Measurements from ENCODE around the gene UGT1A7. TPM values are rescaled to one million over a fixed set of nuclear protein-coding genes. Genes with fewer than 3 reads are reported as not detected.
"Not testable (repeated sequence)": the region's sequence is repeated elsewhere in the genome, so short reads cannot be mapped to it uniquely, and the experiment has no call there.

UGT1A7 gene
- not detected in 2 replicates for total RNA-seq (2014; rRNA removed; shearing (Covaris generic))

DNA sequence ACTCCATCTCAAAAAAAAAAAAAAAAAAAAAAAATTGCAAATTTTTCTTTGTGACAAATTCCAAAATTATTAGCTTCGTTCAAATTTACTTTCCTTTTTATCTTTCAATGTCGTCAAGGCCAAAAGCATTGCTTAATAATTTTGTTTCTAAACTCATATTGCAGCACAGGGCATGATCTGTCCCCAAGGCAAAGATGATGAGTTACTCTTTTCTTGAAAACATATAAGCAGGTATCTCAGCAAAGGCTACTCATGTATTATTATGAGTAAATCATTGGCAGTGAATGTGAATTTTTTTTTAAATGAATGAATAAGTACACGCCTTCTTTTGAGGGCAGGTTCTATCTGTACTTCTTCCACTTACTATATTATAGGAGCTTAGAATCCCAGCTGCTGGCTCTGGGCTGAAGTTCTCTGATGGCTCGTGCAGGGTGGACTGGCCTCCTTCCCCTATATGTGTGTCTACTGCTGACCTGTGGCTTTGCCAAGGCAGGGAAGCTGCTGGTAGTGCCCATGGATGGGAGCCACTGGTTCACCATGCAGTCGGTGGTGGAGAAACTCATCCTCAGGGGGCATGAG, at the start of gene UGT1A7:
Gene UGT1A7, plus strand, starts transcription at position 381 of the 579 bp plus-strand sequence. Its CDS starts 37 bp downstream, at position 418.
- DNase-seq (ENCODE audit: low read depth) = no peak

DNA sequence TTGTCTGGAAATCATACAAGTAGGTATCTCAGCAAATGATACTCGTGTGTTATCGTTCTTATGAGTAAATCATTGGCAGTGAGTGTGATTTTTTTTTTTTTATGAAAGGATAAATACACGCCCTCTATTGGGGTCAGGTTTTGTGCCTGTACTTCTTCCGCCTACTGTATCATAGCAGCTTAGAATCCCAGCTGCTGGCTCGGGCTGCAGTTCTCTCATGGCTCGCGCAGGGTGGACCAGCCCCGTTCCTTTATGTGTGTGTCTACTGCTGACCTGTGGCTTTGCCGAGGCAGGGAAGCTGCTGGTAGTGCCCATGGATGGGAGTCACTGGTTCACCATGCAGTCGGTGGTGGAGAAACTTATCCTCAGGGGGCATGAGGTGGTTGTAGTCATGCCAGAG, 45.4 kb upstream of the UGT1A7 start, which contains the start of gene UGT1A10:
Gene UGT1A10, plus strand, starts transcription at position 143 of the 400 bp plus-strand sequence. Its CDS starts 75 bp downstream, at position 218.
- not testable (repeated sequence) for DNase-seq (ENCODE audit: low read depth)

DNA sequence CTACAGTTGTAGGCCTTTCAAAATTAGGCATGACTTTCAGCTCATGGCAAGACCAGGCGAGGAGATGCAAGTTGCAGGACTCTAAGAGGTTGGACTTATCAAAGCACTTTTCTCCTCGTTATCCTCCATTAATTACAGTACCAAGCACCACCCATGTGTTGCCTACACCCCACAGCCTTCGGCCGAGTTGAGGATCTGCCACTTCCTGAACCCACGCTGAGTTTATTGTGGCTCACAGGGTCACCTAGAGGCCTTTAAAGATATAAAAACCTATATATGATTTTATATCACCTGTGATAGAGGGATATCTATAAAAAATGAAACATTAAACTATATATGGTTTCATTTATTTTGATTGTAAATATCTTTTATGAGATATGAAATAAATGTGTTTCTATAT, 42.9 kb upstream of the UGT1A7 start:
- DNase-seq (ENCODE audit: low read depth) = no peak

DNA sequence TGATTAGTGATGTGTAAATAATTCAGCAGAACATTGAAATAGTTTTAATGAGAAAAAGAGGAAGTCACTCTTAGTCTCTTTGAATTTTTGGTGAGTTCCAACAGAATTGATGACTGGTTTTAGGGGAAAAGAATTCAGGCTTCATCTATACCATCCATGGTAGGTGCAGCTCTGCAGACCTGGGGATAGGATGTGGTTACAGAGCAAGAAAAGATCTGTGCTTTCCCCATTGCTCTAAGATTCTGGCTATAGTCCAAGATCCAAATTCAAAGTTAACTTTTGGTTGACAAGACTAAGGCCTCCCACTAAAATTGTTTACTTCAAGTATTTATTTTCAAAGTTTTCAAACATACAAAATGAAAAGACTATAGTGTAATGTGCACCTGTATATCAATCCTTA, 41.8 kb upstream of the UGT1A7 start:
- no peak for DNase-seq (ENCODE audit: low read depth)

DNA sequence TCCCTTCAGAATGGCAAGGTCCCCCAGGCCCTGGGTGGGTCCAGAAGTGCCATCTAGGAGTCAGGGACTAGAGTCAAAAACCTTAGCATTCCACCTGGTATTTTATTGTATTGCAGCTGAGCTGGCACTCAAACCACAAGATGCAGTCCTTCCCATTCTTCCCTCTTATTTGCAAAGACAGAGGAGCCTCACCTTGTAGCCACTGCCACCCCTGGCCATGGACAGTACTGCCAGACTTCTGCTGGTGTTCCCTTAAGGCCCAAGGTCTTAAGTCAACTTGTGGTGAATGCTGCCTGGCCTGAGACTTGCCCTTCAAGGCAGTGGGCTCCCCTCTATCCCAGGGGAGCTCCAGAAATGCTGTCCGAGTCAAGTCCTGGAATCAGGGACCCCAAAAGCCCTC, 38.6 kb upstream of the UGT1A7 start:
- peak; percentile 19 for DNase-seq (ENCODE audit: low read depth)

DNA sequence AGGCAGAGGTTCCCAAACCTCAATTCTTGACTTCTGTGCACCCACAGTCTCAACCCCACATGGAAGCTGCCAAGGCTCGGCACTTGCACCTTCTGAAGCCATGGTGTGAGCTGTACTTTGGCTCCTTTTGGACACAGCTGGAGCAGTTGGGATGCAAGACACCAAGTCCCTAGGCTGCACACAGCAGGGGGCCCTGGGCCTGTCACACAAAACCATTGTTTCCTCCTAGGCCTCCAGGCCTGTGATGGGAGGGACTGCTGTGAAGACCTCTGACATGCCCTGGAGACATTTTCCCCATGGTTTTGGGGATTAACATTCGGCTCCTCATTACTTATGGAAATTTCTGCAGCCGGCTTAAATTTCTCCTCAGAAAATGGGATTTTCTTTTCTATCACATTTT, 35.7 kb upstream of the UGT1A7 start:
- DNase-seq (ENCODE audit: low read depth) = not testable (repeated sequence)

DNA sequence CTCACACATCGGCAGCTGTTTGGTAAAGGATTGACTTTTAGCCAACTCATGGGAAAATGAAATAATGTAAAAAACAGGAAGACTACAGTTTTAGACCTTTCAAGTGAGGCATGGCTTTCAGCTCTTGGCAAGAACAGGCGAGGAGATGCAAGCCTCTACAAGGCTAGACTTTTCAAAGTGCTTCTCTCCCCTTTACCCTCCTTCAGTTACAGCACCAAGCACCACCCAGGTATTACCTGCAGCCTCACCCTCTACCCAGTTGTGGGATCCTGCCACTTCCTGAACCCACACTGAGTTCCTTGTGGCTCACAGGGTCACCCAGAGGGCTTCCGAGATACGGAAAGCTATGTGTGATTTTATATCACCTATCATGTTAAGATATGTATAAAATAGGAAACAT, 30.7 kb upstream of the UGT1A7 start:
- no peak for DNase-seq (ENCODE audit: low read depth)

DNA sequence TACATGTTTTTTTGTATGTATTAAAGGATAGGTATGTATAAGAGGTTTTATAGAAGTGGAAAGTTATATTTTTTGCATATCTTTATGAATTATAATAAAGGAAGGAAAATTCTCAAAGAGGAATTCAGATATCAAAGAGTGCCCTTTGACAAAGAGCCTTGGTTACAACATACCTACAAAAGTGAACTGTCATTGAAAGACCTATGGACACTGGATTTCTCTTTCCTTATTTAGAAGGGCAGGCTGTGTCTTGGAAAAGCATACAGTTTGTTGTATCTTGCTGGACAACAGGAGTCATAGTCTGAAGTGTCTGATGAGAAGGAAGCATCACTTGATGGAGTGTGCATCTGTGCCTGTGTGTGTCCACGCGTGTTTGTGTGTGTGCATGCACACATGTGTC, 30.3 kb upstream of the UGT1A7 start:
- DNase-seq (ENCODE audit: low read depth) = no peak

DNA sequence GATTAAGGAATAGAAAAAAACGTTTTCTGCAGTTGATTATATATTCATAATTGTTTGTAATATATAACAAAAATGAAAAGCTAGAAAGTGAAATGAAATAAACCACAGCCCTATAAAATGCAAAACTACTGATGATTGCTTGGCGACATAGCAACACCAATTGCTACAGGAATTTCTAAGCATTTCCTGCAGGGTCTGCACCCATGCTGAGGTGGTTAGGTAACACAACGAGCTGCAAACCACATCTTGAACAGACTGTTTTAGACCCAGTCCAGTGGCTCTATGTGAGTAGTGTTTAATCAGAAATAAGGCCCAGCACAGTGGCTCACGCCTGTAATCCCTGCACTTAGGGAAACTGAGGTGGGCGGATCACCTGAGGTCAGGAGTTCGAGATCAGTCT, 27.2 kb upstream of the UGT1A7 start:
- no peak for DNase-seq (ENCODE audit: low read depth)

DNA sequence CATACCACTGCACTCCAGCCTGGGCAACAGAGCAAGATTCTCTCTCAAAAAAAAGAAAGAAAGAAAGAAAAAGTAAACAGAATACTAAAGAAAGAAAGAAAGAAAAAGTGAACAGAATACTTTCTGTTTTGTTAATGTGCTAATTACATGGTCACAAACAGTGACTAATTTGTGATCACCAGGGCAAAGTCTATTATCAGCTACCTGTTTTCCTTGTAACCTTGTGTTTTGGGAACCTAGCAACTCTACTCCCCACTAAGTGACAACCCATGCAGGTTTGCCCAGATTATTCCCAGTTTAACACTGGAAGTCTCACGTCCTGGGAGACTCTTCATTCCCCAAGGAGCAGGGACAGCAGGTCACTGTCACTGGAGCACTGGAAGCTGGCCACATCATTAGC, 26.7 kb upstream of the UGT1A7 start:
- no peak for DNase-seq (ENCODE audit: low read depth)

DNA sequence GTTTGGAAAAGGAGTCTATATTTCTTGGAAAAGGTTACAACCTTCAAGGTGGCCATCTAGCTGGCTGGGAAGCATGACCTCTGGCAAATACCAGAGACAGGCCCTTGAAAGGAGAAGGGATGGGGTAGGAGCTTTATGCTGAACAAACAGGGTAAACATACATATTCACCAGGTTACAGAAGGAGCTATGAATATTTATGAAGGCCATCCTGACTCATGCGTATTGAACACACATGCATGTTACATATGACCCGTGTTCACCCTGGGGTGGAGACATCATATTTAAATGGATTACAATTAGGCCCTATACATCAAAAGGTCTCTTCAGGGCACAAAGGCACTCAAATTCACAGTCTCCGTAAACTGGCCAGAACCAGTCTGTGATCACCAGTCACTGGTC, 25.8 kb upstream of the UGT1A7 start:
- DNase-seq (ENCODE audit: low read depth) = not testable (repeated sequence)

DNA sequence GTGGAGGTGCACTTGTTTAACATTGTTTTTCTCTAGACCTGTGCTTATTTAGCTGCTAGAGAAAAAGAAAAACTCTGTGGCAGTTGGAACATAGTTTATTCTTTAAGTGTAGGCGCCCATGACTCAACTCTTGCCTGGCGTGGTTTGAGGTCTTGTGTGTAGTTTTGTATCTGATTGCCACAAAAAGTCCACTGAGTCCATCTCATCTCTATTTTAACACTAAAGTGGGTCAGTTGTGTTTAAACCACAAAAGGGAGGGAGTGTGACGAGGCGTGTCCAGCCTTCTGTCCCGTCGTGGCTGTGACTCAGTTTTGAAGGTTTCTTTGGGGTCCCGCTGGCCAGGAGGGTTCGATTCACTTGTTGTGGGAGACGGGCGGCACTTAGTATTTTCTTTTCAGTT, 25.3 kb upstream of the UGT1A7 start:
- DNase-seq (ENCODE audit: low read depth) = no peak

DNA sequence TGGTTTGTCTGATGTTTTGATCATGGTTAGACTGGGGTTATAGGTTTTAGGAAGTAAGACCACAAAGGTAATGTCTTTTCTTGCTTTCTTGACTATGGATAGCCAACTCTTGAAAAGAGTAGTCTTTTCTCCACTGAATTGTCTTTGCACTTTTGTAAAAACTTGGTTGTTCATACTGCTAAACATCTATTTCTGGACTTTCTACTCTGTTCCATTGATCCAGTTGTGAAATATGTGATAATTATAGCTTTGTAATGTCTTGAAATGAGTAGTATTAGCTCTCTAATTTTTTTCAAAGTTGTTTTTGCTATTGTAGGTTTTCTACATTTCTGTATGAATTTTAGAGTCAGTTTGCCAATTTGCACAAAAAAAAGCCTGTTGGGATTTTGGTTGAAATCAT, 23.1 kb upstream of the UGT1A7 start:
- DNase-seq (ENCODE audit: low read depth) = no peak

DNA sequence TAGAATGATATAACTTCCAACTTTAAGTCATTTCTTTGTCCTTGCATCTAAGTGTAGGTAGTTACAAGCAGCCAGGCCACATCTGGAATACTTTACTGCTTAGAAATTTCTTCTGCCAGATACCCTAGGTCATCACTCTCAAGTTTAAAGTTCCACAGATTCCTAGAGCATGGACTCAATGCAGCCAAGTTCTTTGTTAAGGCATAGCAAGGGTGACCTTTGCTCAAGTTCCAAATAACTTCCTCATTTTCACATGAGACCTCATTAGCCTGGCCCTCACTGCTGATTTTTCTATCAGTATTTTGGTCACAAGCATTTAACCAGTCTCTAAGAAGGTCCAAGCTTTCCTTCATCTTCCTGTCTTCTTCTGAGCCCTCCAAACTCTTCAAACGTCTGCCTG, 17.8 kb upstream of the UGT1A7 start:
- no peak for DNase-seq (ENCODE audit: low read depth)

DNA sequence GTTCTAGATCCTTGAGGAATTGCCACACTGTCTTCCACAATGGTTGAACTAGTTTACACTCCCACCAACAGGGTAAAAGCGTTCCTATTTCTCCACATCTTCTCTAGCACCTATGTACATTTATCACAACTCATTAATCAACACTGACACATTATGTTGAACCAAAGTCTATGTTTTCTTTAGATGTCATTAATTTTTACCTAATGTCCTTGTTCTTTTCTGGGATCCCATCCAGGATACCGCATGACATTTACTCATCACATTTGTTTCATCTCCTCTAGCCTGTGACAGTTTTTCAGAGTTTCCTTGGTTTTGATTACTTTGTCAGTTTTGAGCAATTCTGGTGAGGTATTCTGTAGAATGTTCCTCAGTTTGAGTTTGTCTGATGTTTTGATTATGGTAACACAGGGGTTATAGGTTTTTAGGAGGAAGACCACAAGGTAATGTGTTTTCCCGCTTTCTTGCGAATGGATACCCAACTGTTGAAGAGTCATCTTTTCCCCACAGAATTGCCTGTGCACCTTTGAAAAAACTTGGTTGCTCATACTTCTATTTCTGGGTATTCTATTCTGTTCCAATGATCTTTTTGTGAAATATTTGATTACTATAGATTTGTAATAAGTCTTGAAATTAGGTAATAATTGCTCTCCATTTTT, 13.0 kb upstream of the UGT1A7 start:
- no peak for DNase-seq (ENCODE audit: low read depth)

DNA sequence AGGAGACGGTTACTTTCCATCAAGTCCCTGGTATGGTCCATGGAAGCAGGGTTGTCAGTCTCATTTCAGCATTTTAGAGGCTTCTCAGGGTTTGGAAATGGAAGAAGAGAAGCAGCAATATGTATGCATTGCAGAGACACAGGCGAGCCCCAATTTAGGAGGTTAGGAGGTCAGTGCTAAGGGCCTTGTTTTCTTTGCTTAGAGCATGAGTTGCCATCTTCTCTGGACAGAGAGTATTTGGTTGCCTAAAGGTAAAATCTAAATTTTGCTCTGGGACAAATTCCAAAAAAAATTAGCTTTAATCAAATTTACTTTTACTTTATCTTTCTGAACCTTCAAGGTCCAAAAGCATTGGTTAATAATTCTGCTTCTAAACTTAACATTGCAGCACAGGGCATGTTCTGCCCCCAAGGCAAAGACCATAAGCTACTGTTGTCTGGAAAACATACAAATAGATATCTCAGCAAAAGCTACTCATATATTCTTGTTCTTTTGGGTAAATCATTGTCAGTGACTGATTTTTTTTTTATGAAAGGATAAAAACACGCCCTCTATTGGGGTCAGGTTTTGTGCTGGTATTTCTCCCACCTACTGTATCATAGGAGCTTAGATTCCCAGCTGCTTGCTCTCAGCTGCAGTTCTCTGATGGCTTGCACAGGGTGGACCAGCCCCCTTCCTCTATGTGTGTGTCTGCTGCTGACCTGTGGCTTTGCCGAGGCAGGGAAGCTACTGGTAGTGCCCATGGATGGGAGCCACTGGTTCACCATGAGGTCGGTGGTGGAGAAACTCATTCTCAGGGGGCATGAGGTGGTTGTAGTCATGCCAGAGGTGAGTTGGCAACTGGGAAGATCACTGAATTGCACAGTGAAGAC, 10.2 kb upstream of the UGT1A7 start, which contains the start of gene UGT1A9:
Gene UGT1A9, plus strand, starts transcription at position 609 of the 872 bp plus-strand sequence. Its CDS starts 37 bp downstream, at position 646.
- no peak for DNase-seq (ENCODE audit: low read depth)

DNA sequence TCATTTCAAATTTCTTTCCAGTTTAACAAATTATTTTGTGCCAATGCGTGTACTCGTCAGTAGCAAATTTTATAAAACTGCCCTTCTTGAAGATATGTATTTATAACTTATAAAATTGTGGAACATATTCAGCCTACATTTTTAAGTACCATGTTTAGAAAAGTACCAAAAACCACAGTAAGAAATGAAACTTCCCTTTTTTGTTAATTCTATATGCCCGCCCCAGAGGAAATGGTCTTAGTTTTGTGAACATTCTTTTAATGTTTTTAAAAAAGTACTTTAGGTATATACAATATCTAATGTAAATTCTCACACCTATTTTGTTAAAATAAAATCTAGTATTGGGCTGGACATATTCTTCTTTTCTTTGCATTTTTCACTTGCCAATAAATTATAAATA, 8.8 kb upstream of the UGT1A7 start:
- no peak for DNase-seq (ENCODE audit: low read depth)

DNA sequence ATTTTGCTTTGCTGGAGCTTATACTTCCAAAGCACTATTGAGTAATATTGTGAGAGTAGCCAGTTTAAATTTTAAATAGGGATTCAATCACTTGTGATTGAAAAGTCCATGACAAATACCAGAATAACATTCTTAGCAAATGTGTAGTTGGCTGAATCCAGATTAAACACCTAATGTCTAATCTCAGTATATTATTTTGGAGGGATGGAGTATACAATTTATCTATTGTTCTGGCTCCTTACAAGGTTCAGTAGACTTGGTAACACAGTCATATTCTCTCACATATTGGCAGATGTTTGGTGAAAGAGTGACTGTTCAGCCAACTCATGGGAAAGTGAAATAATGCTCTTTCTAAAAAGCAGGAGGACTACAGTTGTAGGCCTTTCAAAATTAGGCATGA, 7.8 kb upstream of the UGT1A7 start:
- no peak for DNase-seq (ENCODE audit: low read depth)

DNA sequence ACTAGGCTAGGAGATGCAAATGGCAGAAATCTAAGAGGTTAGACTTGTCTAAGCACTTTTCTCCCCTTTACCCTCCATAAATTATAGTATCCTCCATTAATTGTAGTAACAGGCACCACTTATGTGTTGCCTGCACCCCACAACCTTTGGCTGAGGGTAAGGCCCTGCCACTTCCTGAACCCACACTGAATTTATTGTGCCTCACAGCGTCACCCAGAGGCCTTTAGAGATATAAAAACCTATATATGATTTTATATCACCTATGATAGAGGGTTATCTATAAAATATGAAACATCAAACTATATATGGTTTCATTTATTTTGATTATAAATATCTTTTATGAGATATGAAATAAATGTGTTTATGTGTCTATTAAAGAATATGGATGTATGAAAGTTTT, 7.4 kb upstream of the UGT1A7 start:
- no peak for DNase-seq (ENCODE audit: low read depth)

DNA sequence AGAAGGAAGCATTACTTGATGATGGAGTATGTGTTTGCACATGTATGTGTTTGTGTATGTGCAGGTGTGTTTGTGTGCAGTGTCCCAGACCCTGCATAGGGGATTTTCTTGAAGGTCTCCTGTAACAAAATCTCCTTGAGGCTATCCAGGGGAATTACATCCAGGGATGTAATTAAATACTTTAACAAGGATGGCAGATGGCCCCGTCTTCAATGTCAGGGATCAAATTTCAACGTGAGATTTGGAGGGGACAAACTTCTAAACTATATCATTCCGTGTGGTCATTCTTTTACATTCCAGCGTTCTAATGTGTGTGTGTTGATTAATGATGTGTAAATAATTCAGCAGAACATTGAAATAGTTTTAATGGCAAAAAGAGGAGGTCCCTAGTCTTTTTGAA, 6.7 kb upstream of the UGT1A7 start:
- DNase-seq (ENCODE audit: low read depth) = no peak

DNA sequence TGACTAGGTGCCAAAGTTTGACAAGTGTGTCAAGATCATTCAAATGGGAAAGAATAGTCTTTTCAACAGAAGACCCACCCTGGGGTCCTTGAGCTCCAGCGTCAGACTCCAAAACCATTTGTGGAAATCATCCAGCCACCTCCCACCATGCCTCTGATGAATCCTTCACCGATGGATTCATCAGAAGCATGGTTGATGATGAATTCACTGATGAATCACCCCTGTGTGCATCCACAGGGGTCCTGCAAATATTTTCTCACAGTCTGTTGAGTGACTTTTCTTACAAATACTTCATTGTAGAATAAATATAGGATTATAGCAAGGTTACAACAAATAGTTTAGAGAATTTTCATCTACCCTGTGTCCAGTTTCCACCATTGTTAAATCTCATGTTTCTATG, 5.7 kb upstream of the UGT1A7 start:
- DNase-seq (ENCODE audit: low read depth) = peak; percentile 26

DNA sequence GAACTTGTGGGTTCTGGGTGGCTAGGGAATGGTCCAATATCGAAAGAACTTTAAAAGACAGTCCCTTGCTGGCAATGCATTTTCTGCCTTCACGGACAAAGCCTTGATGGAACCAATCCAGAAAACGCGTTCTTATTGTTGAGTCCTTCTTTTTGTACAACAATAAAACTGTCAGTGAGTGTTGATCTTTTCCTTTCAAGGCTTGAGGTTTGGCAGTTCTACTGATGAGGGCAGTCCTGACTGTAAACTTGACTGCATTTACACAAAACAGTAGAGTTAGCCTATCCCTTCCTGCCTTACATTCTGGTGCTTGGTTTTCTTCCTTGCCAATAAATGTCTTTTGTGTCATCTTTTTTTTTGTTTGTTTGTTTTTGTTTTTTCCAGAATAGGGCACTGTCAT, 2.5 kb upstream of the UGT1A7 start:
- peak; percentile 51 for DNase-seq (ENCODE audit: low read depth)

All from M059J (cell line).